ENCODE results near the gene DPYSL4. TPM values are rescaled to one million over a fixed set of nuclear protein-coding genes. Genes with fewer than 3 reads are reported as not detected.
"Not testable (repeated sequence)": the region's sequence is repeated elsewhere in the genome, so short reads cannot be mapped to it uniquely, and the experiment has no call there.

The DPYSL4 gene
- total and polyA plus RNA-seq, 2 experiments from 2014 or later, result 2.1 TPM

DNA sequence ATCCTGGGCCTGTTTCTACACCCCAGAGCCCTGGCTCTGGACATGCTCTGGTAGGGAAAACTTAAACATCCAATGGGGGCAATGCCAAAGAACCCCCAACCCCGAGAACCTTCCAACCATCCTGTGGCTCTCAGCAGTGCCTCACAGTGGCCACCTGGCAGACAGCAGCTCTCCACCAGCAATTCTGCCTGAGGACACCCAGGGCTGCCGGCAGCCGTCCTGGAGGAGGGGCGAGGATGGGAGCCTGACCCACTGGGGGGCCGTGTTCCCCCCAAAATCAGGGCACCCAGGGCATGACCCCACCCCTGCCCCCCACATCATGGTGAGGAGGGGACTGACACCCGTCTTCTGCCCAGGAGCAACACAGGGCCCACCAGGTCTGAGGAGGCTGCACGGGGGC lies 32.7 kb downstream of the DPYSL4 start:
- Histone ChIP-seq H2AFZ (no peak overlapping the region), H4K20me1 (ENCODE audit: insufficient read depth) (no peaks in the 10 kb centered on the region), H3K4me2 (ENCODE audit: unreplicated experiment) (no peak overlapping the region), H3K9me2 (ENCODE audit: insufficient read depth) (no peaks in the 10 kb centered on the region), H3K79me2 (ENCODE audit: insufficient read depth) (no peaks in the 10 kb centered on the region), H3F3A (ENCODE audit: insufficient read depth) (no peaks in the 10 kb centered on the region), H3K27ac (no peak overlapping the region), H3K4me3 (no peak overlapping the region), H3K9me3 (ENCODE audit: low read depth) (no peaks in the 10 kb centered on the region), H3K36me3 (ENCODE audit: low read depth) (no peaks in the 10 kb centered on the region), H3K4me1 (ENCODE audit: insufficient read depth) (no peaks in the 10 kb centered on the region), H3K27me3 (replicated peaks; ENCODE audit: insufficient read depth) (no peaks in the 10 kb centered on the region), H3K9ac (no peak overlapping the region)
- in situ Hi-C loops (cut with MboI), result no loop called here
- no peak for TF ChIP-seq EZH2phosphoT487 (IDR thresholded peaks at IDR 0.05; ENCODE audit: insufficient read depth, low read depth)
- no peak for TF ChIP-seq EZH2 (IDR thresholded peaks at IDR 0.05; ENCODE audit: insufficient read depth, poor library complexity, severe bottlenecking)
- 80 to 86% methylated on average over 7 of the region's 7 CpGs for WGBS, 2 experiments (ENCODE audit: low coverage in 1 of 2, low lambda C conversion rate in 2 of 2, missing lambda C conversion rate in 2 of 2)
- DNase-seq, result no peak

DNA sequence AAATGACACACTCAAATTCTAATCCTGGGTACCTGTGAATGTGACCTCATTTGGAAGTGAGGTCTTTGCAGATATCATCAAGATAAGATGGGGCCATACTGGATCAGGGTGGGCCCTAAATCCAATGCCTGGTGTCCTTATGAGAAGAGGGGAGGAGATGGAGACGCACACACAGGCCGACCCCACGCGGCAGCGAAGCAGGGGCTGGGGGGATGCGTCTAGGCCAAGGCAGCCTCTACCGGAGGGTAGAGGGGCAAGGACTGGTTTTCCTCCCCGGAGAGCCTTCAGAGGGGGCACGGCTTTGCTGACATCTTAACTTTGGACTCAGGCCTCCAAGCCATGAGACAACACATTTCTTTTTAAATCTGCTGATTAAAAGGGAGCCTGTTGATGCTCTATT lies 33.3 kb downstream of the DPYSL4 start:
- no peak overlapping the region for H3K4me2 ChIP-seq (ENCODE audit: unreplicated experiment)
- no peak overlapping the region for H3K27ac ChIP-seq
- H4K20me1 ChIP-seq (ENCODE audit: insufficient read depth), result no peaks in the 10 kb centered on the region
- in situ Hi-C loops (cut with MboI), result loop anchor here (10.0 kb wide), 3 partner anchors 115 to 415 kb away; partner anchors contain the start of gene LRRC27
- no peaks in the 10 kb centered on the region for H3F3A ChIP-seq (ENCODE audit: insufficient read depth)
- H2AFZ ChIP-seq, result no peak overlapping the region
- no peaks in the 10 kb centered on the region for H3K4me1 ChIP-seq (ENCODE audit: insufficient read depth)
- H3K9ac ChIP-seq, result no peak overlapping the region
- no peaks in the 10 kb centered on the region for H3K79me2 ChIP-seq (ENCODE audit: insufficient read depth)
- no peaks in the 10 kb centered on the region for H3K27me3 ChIP-seq (replicated peaks; ENCODE audit: insufficient read depth)
- WGBS, 2 experiments (ENCODE audit: low coverage in 1 of 2, low lambda C conversion rate in 2 of 2, missing lambda C conversion rate in 2 of 2), result 81 to 84% methylated on average over 9 of the region's 9 CpGs
- no peak overlapping the region for H3K4me3 ChIP-seq
- no peaks in the 10 kb centered on the region for H3K9me2 ChIP-seq (ENCODE audit: insufficient read depth)
- H3K9me3 ChIP-seq (ENCODE audit: low read depth), result no peaks in the 10 kb centered on the region
- H3K36me3 ChIP-seq (ENCODE audit: low read depth), result no peaks in the 10 kb centered on the region
- no peak for TF ChIP-seq EZH2phosphoT487 (IDR thresholded peaks at IDR 0.05; ENCODE audit: insufficient read depth, low read depth)
- no peak for TF ChIP-seq EZH2 (IDR thresholded peaks at IDR 0.05; ENCODE audit: insufficient read depth, poor library complexity, severe bottlenecking)
- no peak for DNase-seq

DNA sequence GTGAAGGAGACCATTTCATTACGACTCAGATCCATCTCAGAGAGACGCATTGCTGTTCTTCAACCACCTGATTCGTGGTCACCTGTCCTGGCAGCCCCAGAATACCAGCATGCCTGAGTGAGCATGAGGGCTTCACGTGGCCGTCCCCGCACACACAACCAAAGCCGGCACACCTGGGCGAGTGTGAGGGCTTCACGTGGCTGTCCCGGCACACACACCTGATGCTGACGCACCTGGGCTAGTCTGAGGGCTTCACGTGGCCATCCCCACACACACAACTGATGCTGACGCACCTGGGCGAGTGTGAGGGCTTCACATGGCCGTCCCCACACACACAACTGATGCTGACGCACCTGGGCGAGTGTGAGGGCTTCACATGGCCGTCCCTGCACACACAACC lies 34.2 kb downstream of the DPYSL4 start:
- not testable (repeated sequence) for H3K9me2 ChIP-seq (ENCODE audit: insufficient read depth); H3K79me2 ChIP-seq (ENCODE audit: insufficient read depth); H2AFZ ChIP-seq; H3K36me3 ChIP-seq (ENCODE audit: low read depth); H3F3A ChIP-seq (ENCODE audit: insufficient read depth); H3K4me3 ChIP-seq; H3K4me1 ChIP-seq (ENCODE audit: insufficient read depth); H3K9ac ChIP-seq; H3K4me2 ChIP-seq (ENCODE audit: unreplicated experiment); H4K20me1 ChIP-seq (ENCODE audit: insufficient read depth); H3K27ac ChIP-seq; H3K9me3 ChIP-seq (ENCODE audit: low read depth); H3K27me3 ChIP-seq (replicated peaks; ENCODE audit: insufficient read depth); DNase-seq
- whole genome bisulfite sequencing, 2 experiments (ENCODE audit: low coverage in 1 of 2, low lambda C conversion rate in 2 of 2, missing lambda C conversion rate in 2 of 2), result 84 to 88% methylated on average over 14 to 18 of the region's 18 CpGs
- in situ Hi-C loops (cut with MboI), result loop anchor here (10.0 kb wide), 3 partner anchors 114 to 414 kb away; partner anchors contain the start of gene LRRC27

DNA sequence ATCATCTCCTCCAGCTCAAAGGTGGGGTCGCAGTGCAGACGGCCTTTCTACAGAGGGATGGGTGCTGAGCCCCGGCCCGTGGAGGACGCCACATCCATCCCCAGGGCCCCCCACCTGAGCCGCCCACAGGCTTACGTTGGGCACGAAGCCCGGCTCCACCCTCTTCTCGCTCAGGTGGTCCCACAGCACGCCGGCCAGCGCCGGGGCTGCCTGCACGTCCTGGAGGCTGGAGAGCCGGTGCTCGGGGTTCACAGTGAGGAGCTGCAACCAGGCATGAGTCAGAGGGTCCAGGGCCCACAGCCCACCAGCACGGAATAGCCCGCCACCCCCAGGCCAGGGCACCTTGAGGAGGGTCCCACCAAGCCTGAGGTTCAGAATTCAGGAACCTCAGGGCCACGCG lies 36.0 kb downstream of the DPYSL4 start:
- no peaks in the 10 kb centered on the region for H4K20me1 ChIP-seq (ENCODE audit: insufficient read depth)
- H3K36me3 ChIP-seq (ENCODE audit: low read depth), result no peaks in the 10 kb centered on the region
- no peak overlapping the region for H3K4me3 ChIP-seq
- H3K4me2 ChIP-seq (ENCODE audit: unreplicated experiment), result no peak overlapping the region
- H3K9me3 ChIP-seq (ENCODE audit: low read depth), result no peaks in the 10 kb centered on the region
- no peak overlapping the region for H3K27ac ChIP-seq
- H3F3A ChIP-seq (ENCODE audit: insufficient read depth), result no peaks in the 10 kb centered on the region
- H3K9ac ChIP-seq, result no peak overlapping the region
- 76 to 80% methylated on average over 18 to 21 of the region's 21 CpGs for WGBS, 2 experiments (ENCODE audit: low coverage in 1 of 2, low lambda C conversion rate in 2 of 2, missing lambda C conversion rate in 2 of 2)
- H3K79me2 ChIP-seq (ENCODE audit: insufficient read depth), result no peaks in the 10 kb centered on the region
- H2AFZ ChIP-seq, result no peak overlapping the region
- no peaks in the 10 kb centered on the region for H3K9me2 ChIP-seq (ENCODE audit: insufficient read depth)
- in situ Hi-C loops (cut with MboI), result loop anchor here (10.0 kb wide), 3 partner anchors 112 to 412 kb away; partner anchors contain the start of gene LRRC27
- no peaks in the 10 kb centered on the region for H3K27me3 ChIP-seq (replicated peaks; ENCODE audit: insufficient read depth)
- DNase-seq, result no peak
- no peak for TF ChIP-seq EZH2phosphoT487 (IDR thresholded peaks at IDR 0.05; ENCODE audit: insufficient read depth, low read depth)
- TF ChIP-seq EZH2 (IDR thresholded peaks at IDR 0.05; ENCODE audit: insufficient read depth, poor library complexity, severe bottlenecking), result no peak
- no peaks in the 10 kb centered on the region for H3K4me1 ChIP-seq (ENCODE audit: insufficient read depth)

DNA sequence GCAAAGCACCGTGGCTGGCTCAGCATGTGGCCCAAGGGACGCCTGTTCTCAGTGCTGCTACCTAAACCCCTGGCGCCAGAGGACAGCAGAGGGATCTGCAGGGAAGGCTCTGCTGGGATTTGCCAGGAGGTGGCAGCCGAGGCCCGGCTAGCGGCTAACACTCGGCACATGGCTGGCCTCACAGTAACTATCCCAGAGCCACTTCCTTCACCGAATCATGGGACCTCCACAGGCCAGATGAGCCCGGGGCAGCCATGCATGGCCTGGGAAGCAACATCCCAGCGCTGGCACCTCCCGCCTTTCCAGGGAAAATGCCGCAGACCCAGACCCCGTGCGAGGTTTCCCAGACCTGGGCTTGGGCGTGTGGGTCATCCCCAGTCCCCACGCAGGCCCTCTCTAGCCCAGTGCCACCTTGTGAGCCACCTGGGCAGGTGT lies 36.4 kb downstream of the DPYSL4 start:
- no peak overlapping the region for H3K4me2 ChIP-seq (ENCODE audit: unreplicated experiment)
- TF ChIP-seq EZH2 (IDR thresholded peaks at IDR 0.05; ENCODE audit: insufficient read depth, poor library complexity, severe bottlenecking) (no peak), EZH2phosphoT487 (IDR thresholded peaks at IDR 0.05; ENCODE audit: insufficient read depth, low read depth) (no peak)
- H4K20me1 ChIP-seq (ENCODE audit: insufficient read depth), result no peaks in the 10 kb centered on the region
- in situ Hi-C loops (cut with MboI), result loop anchor here (10.0 kb wide), 3 partner anchors 112 to 412 kb away; partner anchors contain the start of gene LRRC27
- no peaks in the 10 kb centered on the region for H3K9me3 ChIP-seq (ENCODE audit: low read depth)
- no peaks in the 10 kb centered on the region for H3K36me3 ChIP-seq (ENCODE audit: low read depth)
- WGBS, 2 experiments (ENCODE audit: low coverage in 1 of 2, low lambda C conversion rate in 2 of 2, missing lambda C conversion rate in 2 of 2), result 23 to 29% methylated on average over 12 to 16 of the region's 16 CpGs
- DNase-seq, result peak; percentile 93
- H3F3A ChIP-seq (ENCODE audit: insufficient read depth), result no peaks in the 10 kb centered on the region
- no peak overlapping the region for H3K4me3 ChIP-seq
- no peak overlapping the region for H3K27ac ChIP-seq
- no peak overlapping the region for H3K9ac ChIP-seq
- H3K9me2 ChIP-seq (ENCODE audit: insufficient read depth), result no peaks in the 10 kb centered on the region
- H3K4me1 ChIP-seq (ENCODE audit: insufficient read depth), result no peaks in the 10 kb centered on the region
- no peaks in the 10 kb centered on the region for H3K79me2 ChIP-seq (ENCODE audit: insufficient read depth)
- H2AFZ ChIP-seq, result no peak overlapping the region
- H3K27me3 ChIP-seq (replicated peaks; ENCODE audit: insufficient read depth), result no peaks in the 10 kb centered on the region

Data from GM23248 (cell line).